ENCODE measurements around the gene TSN. TPM values are rescaled to one million over a fixed set of nuclear protein-coding genes. Genes with fewer than 3 reads are reported as not detected.
"Not testable (repeated sequence)": the region's sequence is repeated elsewhere in the genome, so short reads cannot be mapped to it uniquely, and the experiment has no call there.

The TSN gene
- total RNA-seq, 1 donor from 2014 or later: 115 TPM

GRCh38 chr2:121809607-121810006 is 54.2 kb downstream of the TSN start:
- H3K4me3 Mint-ChIP-seq: no peak overlapping the region
- H3K27ac Mint-ChIP-seq (ENCODE audit: unreplicated experiment): no peak overlapping the region
- peaks cover 4% of the 10 kb centered on the region for H3K36me3 Mint-ChIP-seq (ENCODE audit: low read depth)
- H3K27me3 Mint-ChIP-seq (ENCODE audit: low read depth): no peaks in the 10 kb centered on the region
- peaks cover 4% of the 10 kb centered on the region for H3K9me3 Mint-ChIP-seq
- TF ChIP-seq CTCF (conservative IDR thresholded peaks at IDR 0.05): no peak
- DNase-seq (ENCODE audit: low read depth, low spot score): no peak
- peaks cover 38% of the 10 kb centered on the region for H3K4me1 Mint-ChIP-seq

DNA sequence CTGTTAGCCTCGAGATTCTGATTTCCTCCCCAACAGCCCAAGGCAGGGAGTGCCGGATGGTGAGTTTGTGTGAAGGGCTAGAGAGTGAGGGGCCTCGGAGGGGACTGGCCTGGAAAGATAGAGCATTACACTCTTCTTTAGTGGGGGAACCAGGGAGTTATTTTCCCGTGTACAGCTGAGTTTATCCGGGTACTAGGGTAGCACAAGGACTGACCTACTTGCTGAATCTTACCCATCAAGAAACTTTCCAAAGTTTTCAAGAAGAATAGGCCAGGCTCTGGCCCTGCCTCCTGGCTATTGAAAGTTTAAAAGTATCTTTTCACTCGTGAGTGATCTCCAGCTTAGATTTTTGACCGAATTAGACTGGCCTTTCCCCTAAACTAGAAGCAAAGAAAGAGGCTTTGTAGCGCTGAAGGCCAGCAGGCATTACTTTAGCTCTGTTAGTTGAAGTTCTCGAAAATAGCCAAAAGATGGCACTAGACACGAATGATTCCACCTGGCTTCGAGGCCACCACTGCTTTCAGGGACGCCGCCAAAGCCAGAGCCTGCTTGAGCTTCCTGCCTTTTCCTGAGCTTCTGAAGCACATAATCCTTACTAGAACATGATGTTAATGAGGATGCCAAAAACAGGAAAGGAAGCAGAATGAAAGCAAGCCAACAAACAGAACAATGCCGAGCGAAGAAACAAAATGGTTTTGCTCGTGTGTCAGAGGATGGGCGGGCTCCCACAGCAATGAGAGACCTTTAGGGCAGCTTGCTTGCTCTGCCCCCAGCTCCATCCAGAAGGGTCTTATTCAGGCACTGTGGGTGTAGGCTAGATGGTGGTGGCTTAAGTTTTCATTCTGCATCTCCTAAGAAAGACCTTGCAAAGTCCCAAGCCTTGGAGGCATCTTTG is 55.8 kb downstream of the TSN start:
- DNase-seq (ENCODE audit: low read depth, low spot score): peak; percentile 54
- Mint-ChIP-seq H3K4me3 (peak overlapping the region; percentile 17), H3K36me3 (ENCODE audit: low read depth) (peaks cover 4% of the 10 kb centered on the region), H3K27me3 (ENCODE audit: low read depth) (peaks cover 3% of the 10 kb centered on the region), H3K4me1 (peaks cover 45% of the 10 kb centered on the region), H3K9me3 (peaks cover 4% of the 10 kb centered on the region), H3K27ac (ENCODE audit: unreplicated experiment) (peak overlapping the region; percentile 96)
- TF ChIP-seq CTCF (conservative IDR thresholded peaks at IDR 0.05): peak; percentile 81

- not testable (repeated sequence) for H3K36me3 Mint-ChIP-seq (ENCODE audit: low read depth); H3K9me3 Mint-ChIP-seq; H3K4me3 Mint-ChIP-seq; H3K27me3 Mint-ChIP-seq (ENCODE audit: low read depth); H3K27ac Mint-ChIP-seq (ENCODE audit: unreplicated experiment); DNase-seq (ENCODE audit: low read depth, low spot score)
- peaks cover 53% of the 10 kb centered on the region for H3K4me1 Mint-ChIP-seq
Observed at GRCh38 chr2:121813083-121813482, 57.6 kb downstream of the TSN start.

GRCh38 chr2:121815216-121815615 is 59.8 kb downstream of the TSN start:
- no peak for TF ChIP-seq CTCF (conservative IDR thresholded peaks at IDR 0.05)
- H3K4me3 Mint-ChIP-seq: no peak overlapping the region
- peaks cover 4% of the 10 kb centered on the region for H3K36me3 Mint-ChIP-seq (ENCODE audit: low read depth)
- H3K4me1 Mint-ChIP-seq: peaks cover 74% of the 10 kb centered on the region
- no peak for DNase-seq (ENCODE audit: low read depth, low spot score)
- no peak overlapping the region for H3K27ac Mint-ChIP-seq (ENCODE audit: unreplicated experiment)
- peaks cover 7% of the 10 kb centered on the region for H3K9me3 Mint-ChIP-seq
- peaks cover 3% of the 10 kb centered on the region for H3K27me3 Mint-ChIP-seq (ENCODE audit: low read depth)

GRCh38 chr2:121816797-121817196 is 61.3 kb downstream of the TSN start:
- H3K9me3 Mint-ChIP-seq: peaks cover 7% of the 10 kb centered on the region
- H3K27ac Mint-ChIP-seq (ENCODE audit: unreplicated experiment): no peak overlapping the region
- DNase-seq (ENCODE audit: low read depth, low spot score): no peak
- TF ChIP-seq CTCF (conservative IDR thresholded peaks at IDR 0.05): no peak
- peaks cover 3% of the 10 kb centered on the region for H3K27me3 Mint-ChIP-seq (ENCODE audit: low read depth)
- peaks cover 5% of the 10 kb centered on the region for H3K36me3 Mint-ChIP-seq (ENCODE audit: low read depth)
- peaks cover 63% of the 10 kb centered on the region for H3K4me1 Mint-ChIP-seq
- H3K4me3 Mint-ChIP-seq: no peak overlapping the region

DNA sequence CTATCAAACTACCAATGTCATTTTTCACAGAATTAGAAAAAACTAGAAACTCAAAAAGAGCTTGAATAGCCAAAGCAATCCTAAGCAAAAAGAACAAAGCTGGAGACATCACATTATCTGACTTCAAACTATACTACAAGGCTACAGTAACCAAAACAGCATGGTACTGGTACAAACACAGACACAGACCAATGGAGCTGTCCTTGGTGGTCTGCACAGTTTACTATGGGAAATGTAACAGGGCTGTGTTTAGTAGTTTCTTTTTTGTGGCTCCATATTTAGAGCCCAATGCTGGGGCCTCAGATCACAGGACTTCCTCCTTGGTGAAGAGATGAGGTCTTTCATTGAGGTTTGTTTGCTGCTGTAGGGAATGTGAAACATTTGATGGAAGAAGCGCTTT is 61.9 kb downstream of the TSN start:
- H3K9me3 Mint-ChIP-seq; H3K27ac Mint-ChIP-seq (ENCODE audit: unreplicated experiment); H3K27me3 Mint-ChIP-seq (ENCODE audit: low read depth); H3K36me3 Mint-ChIP-seq (ENCODE audit: low read depth); DNase-seq (ENCODE audit: low read depth, low spot score); H3K4me3 Mint-ChIP-seq: not testable (repeated sequence)
- peaks cover 58% of the 10 kb centered on the region for H3K4me1 Mint-ChIP-seq

Other genes starting within 250 kb of the TSN start
- not detected in 2 replicates for gene RNU4ATAC, start 224.8 kb upstream of the TSN start, total RNA-seq
- gene CLASP1, start 106.2 kb upstream of the TSN start, total RNA-seq: 85.7 and 95.8 TPM in 2 replicates
- 89.7 and 95.4 TPM in 2 replicates for gene NIFK, start 18.8 kb upstream of the TSN start, total RNA-seq

Measured in neural crest cell (in vitro differentiated cells).